H1 (cell line): Measurements from ENCODE around the gene SOX6. TPM values are rescaled to one million over a fixed set of nuclear protein-coding genes. Genes with fewer than 3 reads are reported as not detected.

ENCODE experiments used
- CTCF ChIA-PET: fragments of 300-600 bp; sonication (Branson Sonifier 250); formaldehyde crosslinking; loops from one replicate; lab custom pipeline; 2021; ENCODE audit not compliant: partially characterized antibody; lab: Charles Lee
- POLR2A ChIA-PET: fragments of 300-600 bp; sonication (Branson Sonifier 250); formaldehyde crosslinking; loops from one replicate; lab custom pipeline; 2021; ENCODE audit warnings: inconsistent platforms; ENCODE audit not compliant: partially characterized antibody; lab: Charles Lee
- DNase-seq, 2 experiments: peaks; one replicate each; pipeline versions ENCODE4 v3.0.0 to v3.0.0-alpha.2; 2010 to 2022; ENCODE audit warnings: low spot score in 2 of 2, low read depth in 1 of 2, mixed read lengths in 1 of 2
- FAIRE-seq: peaks from 2 replicates; lab custom pipeline; 2011; peaks lifted over from hg19 to GRCh38; lab: Jason Lieb, UNC
- H2AFZ ChIP-seq: 2 replicates; pipeline ENCODE4 v1.8.1; 2012; ENCODE audit warnings: low read length, inconsistent platforms
- H2AK5ac ChIP-seq: 2 replicates; pipeline ENCODE4 v1.6.1; 2013; ENCODE audit warnings: low read depth, low read length
- H2BK120ac ChIP-seq: replicated peaks from 2 replicates; pipeline ENCODE3; 2013; ENCODE audit warnings: low read depth, low read length, inconsistent platforms
- H2BK12ac ChIP-seq: 2 replicates; pipeline ENCODE4 v1.6.1; 2013; ENCODE audit warnings: low read depth, low read length
- H2BK15ac ChIP-seq: 2 replicates; pipeline ENCODE4 v1.6.1; 2013; ENCODE audit warnings: low read length
- H2BK20ac ChIP-seq: 2 replicates; pipeline ENCODE4 v1.6.1; 2013; ENCODE audit warnings: low read length
- H2BK5ac ChIP-seq: 2 replicates; pipeline ENCODE4 v1.6.1; 2013; ENCODE audit warnings: low read depth, low read length
- H3K14ac ChIP-seq: 2 replicates; pipeline ENCODE4 v1.6.1; 2013; ENCODE audit warnings: inconsistent platforms; ENCODE audit not compliant: insufficient read length
- H3K18ac ChIP-seq: 2 replicates; pipeline ENCODE4 v1.6.1; 2013; ENCODE audit warnings: low read length; ENCODE audit errors: extremely low read depth
- H3K23ac ChIP-seq: 2 replicates; pipeline ENCODE4 v1.6.1; 2013; ENCODE audit warnings: inconsistent platforms; ENCODE audit not compliant: insufficient read length
- H3K23me2 ChIP-seq: 2 replicates; pipeline ENCODE4 v1.6.1; 2013; ENCODE audit warnings: low read depth, low read length
- H3K27ac ChIP-seq: 2 replicates; pipeline ENCODE4 v1.6.1; 2011; ENCODE audit warnings: low read depth, low read length, inconsistent platforms
- H3K27me3 ChIP-seq, 4 experiments: replicated peaks in 1 of 4; 1 replicate in 1 of 4; 2 replicates in 3 of 4; pipeline versions ENCODE4 v1.6.1 to v1.8.1; 2011 to 2013; ENCODE audit warnings: low read length in 3 of 4, mild to moderate bottlenecking in 3 of 4, inconsistent platforms in 2 of 4, mixed read lengths in 2 of 4, moderate library complexity in 1 of 4; ENCODE audit not compliant: control insufficient read depth in 3 of 4, insufficient read depth in 3 of 4; ENCODE audit errors: extremely low read depth in 1 of 4
- H3K36me3 ChIP-seq, 4 experiments: 2 replicates each; pipeline versions ENCODE4 v1.6.1 to v1.8.1; 2011 to 2013; ENCODE audit warnings: mild to moderate bottlenecking in 4 of 4, low read length in 3 of 4, moderate library complexity in 2 of 4, control low read depth in 1 of 4, inconsistent platforms in 1 of 4; ENCODE audit not compliant: insufficient read depth in 4 of 4, control insufficient read depth in 2 of 4
- H3K4ac ChIP-seq: replicated peaks from 2 replicates; pipeline ENCODE3; 2013; ENCODE audit warnings: low read length, low read depth, mixed read lengths, inconsistent platforms; ENCODE audit not compliant: insufficient read length
- H3K4me1 ChIP-seq, 4 experiments: replicated peaks in 1 of 4; 1 replicate in 1 of 4; 2 replicates in 3 of 4; pipeline versions ENCODE4 v1.6.1 to v1.8.1; 2011 to 2013; ENCODE audit warnings: low read length in 3 of 4, inconsistent platforms in 2 of 4, mixed read lengths in 1 of 4; ENCODE audit not compliant: insufficient read depth in 4 of 4, control insufficient read depth in 3 of 4
- H3K4me2 ChIP-seq, 2 experiments: 2 replicates each; pipeline versions ENCODE4 v1.6.1 to v1.8.1; 2011 to 2013; ENCODE audit warnings: low read depth in 2 of 2, low read length in 2 of 2, control low read depth in 1 of 2, inconsistent platforms in 1 of 2, mild to moderate bottlenecking in 1 of 2; ENCODE audit not compliant: insufficient read depth in 1 of 2
- H3K4me3 ChIP-seq, 4 experiments: fragments of 200-600, 300-600 bp in 1 of 4; sonication (generic), shearing (Covaris generic), sonication (Bioruptor Twin) in 1 of 4; 2 replicates each; pipeline versions ENCODE4 v1.5.1 to v1.8.1; 2011 to 2016; ENCODE audit warnings: low read length in 4 of 4, low read depth in 3 of 4, control low read depth in 2 of 4, inconsistent platforms in 2 of 4, mild to moderate bottlenecking in 2 of 4, mixed read lengths in 1 of 4, moderate library complexity in 1 of 4; ENCODE audit not compliant: insufficient read depth in 2 of 4; ENCODE audit errors: extremely low read depth in 1 of 4
- H3K56ac ChIP-seq: replicated peaks from 2 replicates; pipeline ENCODE3; 2013; ENCODE audit warnings: low read depth, mild to moderate bottlenecking, mixed read lengths, low read length, inconsistent platforms; ENCODE audit not compliant: insufficient read length
- H3K79me1 ChIP-seq: 2 replicates; pipeline ENCODE4 v1.6.1; 2013; ENCODE audit warnings: low read depth, low read length, control low read depth
- H3K79me2 ChIP-seq, 2 experiments: 2 replicates each; pipeline versions ENCODE4 v1.6.1 to v1.8.1; 2012 to 2013; ENCODE audit warnings: low read length in 2 of 2, mild to moderate bottlenecking in 2 of 2, inconsistent platforms in 1 of 2; ENCODE audit not compliant: insufficient read depth in 2 of 2, control insufficient read depth in 1 of 2
- H3K9ac ChIP-seq, 4 experiments: replicated peaks in 1 of 4; 1 replicate in 1 of 4; 2 replicates in 3 of 4; pipeline versions ENCODE4 v1.6.1 to v1.8.1; 2011 to 2013; ENCODE audit warnings: low read depth in 3 of 4, low read length in 3 of 4, control low read depth in 2 of 4, mild to moderate bottlenecking in 2 of 4, moderate library complexity in 2 of 4, inconsistent platforms in 1 of 4; ENCODE audit errors: extremely low read depth in 1 of 4
- H3K9me3 ChIP-seq, 2 experiments: 2 replicates each; pipeline versions ENCODE4 v1.6.1 to v1.8.1; 2012 to 2013; ENCODE audit warnings: mild to moderate bottlenecking in 2 of 2, moderate library complexity in 2 of 2, control low read depth in 1 of 2, inconsistent platforms in 1 of 2, low read depth in 1 of 2, low read length in 1 of 2, mixed read lengths in 1 of 2; ENCODE audit not compliant: insufficient read depth in 2 of 2
- H4K20me1 ChIP-seq, 2 experiments: replicated peaks in 1 of 2; 2 replicates each; pipeline versions ENCODE3 to v1.8.1; 2011 to 2013; ENCODE audit warnings: inconsistent platforms in 2 of 2, low read length in 2 of 2, mild to moderate bottlenecking in 1 of 2; ENCODE audit not compliant: insufficient read depth in 2 of 2, control insufficient read depth in 1 of 2
- H4K5ac ChIP-seq: 2 replicates; pipeline ENCODE4 v1.6.1; 2013; ENCODE audit warnings: low read length, low read depth, mixed read lengths, inconsistent platforms; ENCODE audit not compliant: insufficient read length
- H4K8ac ChIP-seq: 2 replicates; pipeline ENCODE4 v1.8.0; 2013; ENCODE audit warnings: mild to moderate bottlenecking, moderate library complexity, low read length, inconsistent platforms; ENCODE audit not compliant: insufficient read depth; ENCODE audit errors: extremely low read depth
- H4K91ac ChIP-seq: replicated peaks from 2 replicates; pipeline ENCODE3; 2013; ENCODE audit warnings: low read length, mixed read lengths, inconsistent platforms; ENCODE audit not compliant: insufficient read length
- ATF2 ChIP-seq: IDR thresholded peaks from 2 replicates; pipeline ENCODE4 v1.6.1; 2012; ENCODE audit warnings: low read length, inconsistent platforms
- BCL11A ChIP-seq, 2 experiments: IDR thresholded peaks; one replicate each; pipeline ENCODE4 v1.6.1; 2011; ENCODE audit warnings: low read depth in 2 of 2, low read length in 2 of 2, mild to moderate bottlenecking in 2 of 2
- CREB1 ChIP-seq: IDR thresholded peaks from 2 replicates; pipeline ENCODE4 v1.6.1; 2012; ENCODE audit warnings: inconsistent platforms
- JUN ChIP-seq: IDR thresholded peaks from 2 replicates; pipeline ENCODE4 v1.6.1; 2011; ENCODE audit warnings: low read depth, mild to moderate bottlenecking, improper control_type of control experiment, low read length
- MAFK ChIP-seq: IDR thresholded peaks from 2 replicates; pipeline ENCODE4 v1.6.1; 2012; ENCODE audit warnings: low read depth, mild to moderate bottlenecking, improper control_type of control experiment, low read length
- NANOG ChIP-seq: IDR thresholded peaks from 2 replicates; pipeline ENCODE4 v1.6.1; 2011; ENCODE audit warnings: low read length, low read depth, mild to moderate bottlenecking, inconsistent platforms; ENCODE audit not compliant: insufficient read depth, poor library complexity, severe bottlenecking
- POU5F1 ChIP-seq: IDR thresholded peaks from 2 replicates; pipeline ENCODE4 v1.6.1; 2011; ENCODE audit warnings: low read depth, mild to moderate bottlenecking, low read length, moderate library complexity
- USF2 ChIP-seq: IDR thresholded peaks from 2 replicates; pipeline ENCODE4 v1.6.1; 2011; ENCODE audit warnings: low read length, improper control_type of control experiment
- YY1 ChIP-seq: IDR thresholded peaks from 2 replicates; pipeline ENCODE4 v1.6.1; 2011; ENCODE audit warnings: low read depth, mild to moderate bottlenecking, low read length
- WGBS, 2 experiments: shearing (Covaris generic) in 1 of 2; methylation state at CpG; one replicate each; pipeline versions ENCODE4 v1.1.6 to v1.1.7; 2013 to 2015; ENCODE audit warnings: low lambda C conversion rate in 2 of 2, mixed read lengths in 2 of 2, inconsistent platforms in 1 of 2, low coverage in 1 of 2, missing lambda C conversion rate in 1 of 2; ENCODE audit not compliant: insufficient replicate concordance in 2 of 2, insufficient coverage in 1 of 2, insufficient read length in 1 of 2; ENCODE audit errors: extremely low coverage in 1 of 2, missing lambda C conversion rate in 1 of 2; 5-methylcytosine and 5-hydroxymethylcytosine counted together
- polyA plus RNA-seq, 7 experiments: library from polyadenylated mRNA; depleted of rRNA in 3 of 7; stranded (reverse) in 5 of 7; unstranded in 2 of 7; fragments of >200 nt in 5 of 7; fragments of 200-250 nt in 2 of 7; gene quantifications; 1 replicate in 5 of 7; 2 replicates in 1 of 7; 4 replicates in 1 of 7; pipeline versions ENCODE4 v1.2.1 to v1.2.3, GENCODE V29; 2011 to 2013; ENCODE audit warnings: missing spikeins in 2 of 7, mixed read lengths in 2 of 7
- total RNA-seq: library from RNA; stranded (reverse); fragmentation: NEBNext Ultra II Directional; extraction: Animal tissue kit (Norgen Biotek cat#: 25700); gene quantifications from 2 replicates; pipeline ENCODE4 v1.2.1, GENCODE V29; 2021

SOX6 gene
- total and polyA plus RNA-seq, 2 of the 8 experiments (the other 6 are each of a cell fraction or from before 2014, with no cell fraction given), result 0.09 TPM; not detected in 1

- peaks cover 0 to 3% (median 0%) of the 10 kb centered on the region in 4 experiments; a peak in 1 of 7 replicates for H3K4me1 ChIP-seq
- 1% methylated on average over 5 of the region's 5 CpGs; no CpG with 5 or more reads in 1 of the 2 experiments for WGBS, 2 experiments
- H3K56ac ChIP-seq, result no peak overlapping the region
- H2AFZ ChIP-seq, result no peak overlapping the region
- no peak overlapping the region for H3K9ac ChIP-seq
- no peak overlapping the region for H3K18ac ChIP-seq
- no peak overlapping the region for H3K4me2 ChIP-seq
- no peaks in the 10 kb centered on the region for H3K23me2 ChIP-seq
- no peak overlapping the region for H2BK20ac ChIP-seq
- CTCF ChIA-PET, result interaction anchor here (0.6 to 2.4 kb wide), 6 partner anchors 12 to 477 kb away, joined by 3 to 5 read pairs (median 3); no protein-coding TSS in a partner anchor
- peaks cover 48 to 100% (median 79%) of the 10 kb centered on the region in 4 experiments for H3K27me3 ChIP-seq
- no peaks in the 10 kb centered on the region for H3K9me3 ChIP-seq
- no peak overlapping the region for H4K5ac ChIP-seq
- no peaks in the 10 kb centered on the region for H3K36me3 ChIP-seq
- no peak overlapping the region for H2BK12ac ChIP-seq
- H2BK5ac ChIP-seq, result no peak overlapping the region
- H3K27ac ChIP-seq, result no peak overlapping the region
- H4K20me1 ChIP-seq, result peaks cover 4 to 5% of the 10 kb centered on the region in 2 experiments
- FAIRE-seq (peak; percentile 81), DNase-seq (peak in 1 of 2 experiments; percentile 46)
- POLR2A ChIA-PET, result no interaction called here
- H3K14ac ChIP-seq, result no peak overlapping the region
- no peaks in the 10 kb centered on the region for H3K79me1 ChIP-seq
- no peak overlapping the region for H3K4ac ChIP-seq
- no peak overlapping the region for H4K91ac ChIP-seq
- no peaks in the 10 kb centered on the region for H3K79me2 ChIP-seq
- H3K4me3 ChIP-seq, result no peak overlapping the region
- no peak overlapping the region for H3K23ac ChIP-seq
- H2BK120ac ChIP-seq, result no peak overlapping the region
- no peak overlapping the region for H2AK5ac ChIP-seq
- H2BK15ac ChIP-seq, result no peak overlapping the region
- no peak overlapping the region for H4K8ac ChIP-seq
- TF ChIP-seq POU5F1, result peak; percentile 66; the same call in 1 of the 2 replicates
- TF ChIP-seq BCL11A (IDR thresholded peaks at IDR 0.05; ENCODE audit: low read depth in 2 of 2, low read length in 2 of 2), result no peak
- TF ChIP-seq USF2, result no peak
- TF ChIP-seq ATF2, result peak; percentile 98
- peak; percentile 58; the same call in 1 of the 2 replicates for TF ChIP-seq CREB1
- TF ChIP-seq YY1, result peak; percentile 48; the same call in 1 of the 2 replicates
- TF ChIP-seq NANOG, result peak; percentile 71
- peak; percentile 94 for TF ChIP-seq JUN
- TF ChIP-seq MAFK, result peak; percentile 35; the same call in 1 of the 2 replicates
These were observed 46.5 kb upstream of the SOX6 start for GRCh38 chr11:16402654-16403447.
